Mesenteric fat pad (tissue), 1 donor: ENCODE results near the gene SLC26A2. TPM values are rescaled to one million over a fixed set of nuclear protein-coding genes. Genes with fewer than 3 reads are reported as not detected.
"Not testable (repeated sequence)": the region's sequence is repeated elsewhere in the genome, so short reads cannot be mapped to it uniquely, and the experiment has no call there.

Experiments used
- DNase-seq: peaks from one replicate; pipeline ENCODE4 v3.0.0-alpha.2; 2020; ENCODE audit warnings: low spot score
- total RNA-seq: library from RNA; stranded (reverse); fragmentation: NEBNext Ultra II Directional; extraction: Animal tissue kit (Norgen Biotek cat#: 25700); gene quantifications from one replicate; pipeline ENCODE4 v1.2.1, GENCODE V29; 2021
- donor health status: DM: yes; HTN: yes; CAD: no.

The SLC26A2 gene
- total RNA-seq, 1 donor from 2014 or later: 13.1 TPM

GRCh38 chr5:149936044-149936699 is 24.4 kb upstream of the SLC26A2 start:
- DNase-seq: no peak

- no peak for DNase-seq
Measured at GRCh38 chr5:149936700-149937091, 23.9 kb upstream of the SLC26A2 start.

GRCh38 chr5:149937610-149938009 is 22.9 kb upstream of the SLC26A2 start:
- DNase-seq: no peak

- no peak for DNase-seq
Measured at GRCh38 chr5:149938279-149938678, 22.3 kb upstream of the SLC26A2 start.

- DNase-seq: no peak
Measured at GRCh38 chr5:149938791-149939358, 21.7 kb upstream of the SLC26A2 start.

GRCh38 chr5:149939546-149939945 is 21.0 kb upstream of the SLC26A2 start:
- DNase-seq: no peak

GRCh38 chr5:149940077-149940574 is 20.4 kb upstream of the SLC26A2 start:
- DNase-seq: no peak

GRCh38 chr5:149940941-149941644 is 19.5 kb upstream of the SLC26A2 start:
- DNase-seq: no peak

GRCh38 chr5:149941795-149942194 is 18.8 kb upstream of the SLC26A2 start:
- no peak for DNase-seq

- no peak for DNase-seq
Measured at GRCh38 chr5:149942199-149942598, 18.4 kb upstream of the SLC26A2 start.

- DNase-seq: not testable (repeated sequence)
Measured at GRCh38 chr5:149942741-149943169, 17.8 kb upstream of the SLC26A2 start.

GRCh38 chr5:149943177-149943949 is 17.2 kb upstream of the SLC26A2 start:
- DNase-seq: not testable (repeated sequence)

GRCh38 chr5:149944666-149945065 is 15.9 kb upstream of the SLC26A2 start, which contains the start of gene PDE6A:
Gene PDE6A (minus strand): TSS chr5:149944793. CDS start chr5:149944673, 120 bp downstream.
- no peak for DNase-seq

- no peak for DNase-seq
Measured at GRCh38 chr5:149946118-149946517, 14.4 kb upstream of the SLC26A2 start.

- no peak for DNase-seq
Measured at GRCh38 chr5:149948993-149949392, 11.6 kb upstream of the SLC26A2 start.

GRCh38 chr5:149951138-149951749 is 9.3 kb upstream of the SLC26A2 start:
- DNase-seq: no peak

- DNase-seq: no peak
Measured at GRCh38 chr5:149953436-149954121, 7.0 kb upstream of the SLC26A2 start.

- no peak for DNase-seq
Measured at GRCh38 chr5:149954798-149955197, 5.8 kb upstream of the SLC26A2 start.

GRCh38 chr5:149956685-149957084 is 3.9 kb upstream of the SLC26A2 start:
- DNase-seq: no peak

GRCh38 chr5:149957855-149958254 is 2.7 kb upstream of the SLC26A2 start:
- no peak for DNase-seq
